ENCODE data around the gene OSCP1.
"Not testable (repeated sequence)": the region's sequence is repeated elsewhere in the genome, so short reads cannot be mapped to it uniquely, and the experiment has no call there.

The OSCP1 gene

GRCh38 chr1:36450270-36450918 lies at the start of gene OSCP1:
TSS of gene OSCP1 (minus strand) at chr1:36450451. CDS start at chr1:36450369, 82 bp downstream.
- peak; percentile 82 for DNase-seq

- DNase-seq, result no peak
Observed at GRCh38 chr1:36497207-36497606, 47.0 kb upstream of the OSCP1 start.

- DNase-seq, result no peak
Observed at GRCh38 chr1:36494971-36495370, 44.7 kb upstream of the OSCP1 start.

GRCh38 chr1:36493524-36493923 lies 43.3 kb upstream of the OSCP1 start:
- no peak for DNase-seq

- DNase-seq, result no peak
Observed at GRCh38 chr1:36492491-36492890, 42.2 kb upstream of the OSCP1 start.

- not testable (repeated sequence) for DNase-seq
Observed at GRCh38 chr1:36489258-36490051, 39.2 kb upstream of the OSCP1 start.

GRCh38 chr1:36487906-36488305 lies 37.7 kb upstream of the OSCP1 start:
- no peak for DNase-seq

GRCh38 chr1:36487336-36487725 lies 37.1 kb upstream of the OSCP1 start:
- not testable (repeated sequence) for DNase-seq

GRCh38 chr1:36486439-36487335 lies 36.4 kb upstream of the OSCP1 start:
- no peak for DNase-seq

- DNase-seq, result no peak
Observed at GRCh38 chr1:36486093-36486438, 35.8 kb upstream of the OSCP1 start.

- no peak for DNase-seq
Observed at GRCh38 chr1:36484099-36484498, 33.8 kb upstream of the OSCP1 start.

- no peak for DNase-seq
Observed at GRCh38 chr1:36482724-36483388, 32.6 kb upstream of the OSCP1 start, which contains the start of gene CSF3R. TSS of gene CSF3R (minus strand) at chr1:36482913. CDS start at chr1:36479496, 3,417 bp downstream.

- no peak for DNase-seq
Observed at GRCh38 chr1:36481771-36482723, 31.8 kb upstream of the OSCP1 start.

- DNase-seq, result no peak
Observed at GRCh38 chr1:36481091-36481490, 30.8 kb upstream of the OSCP1 start.

- no peak for DNase-seq
Observed at GRCh38 chr1:36480161-36480560, 29.9 kb upstream of the OSCP1 start.

- no peak for DNase-seq
Observed at GRCh38 chr1:36479505-36480051, 29.3 kb upstream of the OSCP1 start.

- DNase-seq, result not testable (repeated sequence)
Observed at GRCh38 chr1:36477615-36478014, 27.4 kb upstream of the OSCP1 start.

GRCh38 chr1:36476945-36477344 lies 26.7 kb upstream of the OSCP1 start:
- DNase-seq, result no peak

GRCh38 chr1:36475910-36476604 lies 25.8 kb upstream of the OSCP1 start:
- DNase-seq, result no peak

- DNase-seq, result no peak
Observed at GRCh38 chr1:36475341-36475740, 25.1 kb upstream of the OSCP1 start.

GRCh38 chr1:36472656-36473055 lies 22.4 kb upstream of the OSCP1 start:
- DNase-seq, result no peak
